Activated T-cell treated with anti-CD3 and anti-CD28 coated beads, Interleukin-2, amount 50 U/mL, for 4 hours (primary cell): ENCODE results near the gene ADCY2. TPM values are rescaled to one million over a fixed set of nuclear protein-coding genes. Genes with fewer than 3 reads are reported as not detected.
A peak's percentile ranks its signal among the peaks of the same experiment; 100 is the strongest.

ENCODE experiments used
- ATAC-seq, 2 donors: fragments of 200-7000 bp; cut with Tn5 transposase; one replicate each; pipeline ENCODE4 v1.10.0; 2021
- DNase-seq: peaks from one replicate; pipeline ENCODE4 v3.0.0-alpha.2; 2020
- H3K27me3 Mint-ChIP-seq: one replicate; pipeline ENCODE4 v1.8.0; 2021; ENCODE audit warnings: low read depth, mixed read lengths
- H3K36me3 Mint-ChIP-seq: one replicate; pipeline ENCODE4 v1.8.0; 2022; ENCODE audit warnings: mixed read lengths; ENCODE audit not compliant: insufficient read depth
- H3K4me1 Mint-ChIP-seq: one replicate; pipeline ENCODE4 v1.8.0; 2021; ENCODE audit warnings: low read depth, mixed read lengths
- H3K4me3 Mint-ChIP-seq: one replicate; pipeline ENCODE4 v1.8.0; 2021; ENCODE audit warnings: mild to moderate bottlenecking, moderate library complexity, mixed read lengths
- H3K9me3 Mint-ChIP-seq: one replicate; pipeline ENCODE4 v1.8.0; 2021; ENCODE audit warnings: mixed read lengths
- total RNA-seq, 3 donors: library from RNA; stranded (reverse); gene quantifications; one replicate each; pipeline ENCODE4 v1.2.1, GENCODE V29; 2021

ADCY2 gene
- total RNA-seq, 3 donors from 2014 or later = 0.08 to 0.26 (median 0.11) TPM

GRCh38 chr5:7874639-7875038 lies 478.7 kb downstream of the ADCY2 start:
- no peak overlapping the region for H3K4me3 Mint-ChIP-seq
- DNase-seq = no peak
- ATAC-seq = no peak
- no peaks in the 10 kb centered on the region for H3K27me3 Mint-ChIP-seq
- H3K4me1 Mint-ChIP-seq = peaks cover 82% of the 10 kb centered on the region
- no peaks in the 10 kb centered on the region for H3K9me3 Mint-ChIP-seq
- H3K36me3 Mint-ChIP-seq = peaks cover 58% of the 10 kb centered on the region

DNA sequence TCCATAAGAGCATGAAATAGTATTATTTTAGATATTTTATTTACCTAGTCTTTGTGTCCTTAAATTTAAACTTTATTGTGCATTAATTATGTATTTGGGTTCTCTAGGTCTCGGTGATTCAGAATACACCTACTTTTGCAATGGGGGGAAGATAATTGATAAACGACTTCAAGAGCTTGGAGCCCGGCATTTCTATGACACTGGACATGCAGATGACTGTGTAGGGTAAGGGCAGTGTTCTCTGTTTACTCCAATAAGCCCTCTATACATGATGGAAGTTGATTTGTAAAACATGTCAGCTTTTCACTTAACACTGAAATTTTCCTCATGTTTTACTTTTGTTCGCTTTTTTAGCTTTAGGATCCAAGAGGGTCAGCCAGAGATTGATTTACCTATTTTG lies 479.2 kb downstream of the ADCY2 start:
- Mint-ChIP-seq H3K4me1 (peaks cover 78% of the 10 kb centered on the region), H3K27me3 (no peaks in the 10 kb centered on the region), H3K36me3 (peaks cover 58% of the 10 kb centered on the region), H3K4me3 (no peak overlapping the region), H3K9me3 (no peaks in the 10 kb centered on the region)
- no peak for ATAC-seq
- no peak for DNase-seq

GRCh38 chr5:7876867-7877266 lies 480.9 kb downstream of the ADCY2 start:
- H3K36me3 Mint-ChIP-seq = peaks cover 65% of the 10 kb centered on the region
- H3K4me3 Mint-ChIP-seq = no peak overlapping the region
- H3K4me1 Mint-ChIP-seq = peaks cover 74% of the 10 kb centered on the region
- H3K9me3 Mint-ChIP-seq = no peaks in the 10 kb centered on the region
- no peaks in the 10 kb centered on the region for H3K27me3 Mint-ChIP-seq
- DNase-seq (no peak), ATAC-seq (peak; percentile 57 to 63)

DNA sequence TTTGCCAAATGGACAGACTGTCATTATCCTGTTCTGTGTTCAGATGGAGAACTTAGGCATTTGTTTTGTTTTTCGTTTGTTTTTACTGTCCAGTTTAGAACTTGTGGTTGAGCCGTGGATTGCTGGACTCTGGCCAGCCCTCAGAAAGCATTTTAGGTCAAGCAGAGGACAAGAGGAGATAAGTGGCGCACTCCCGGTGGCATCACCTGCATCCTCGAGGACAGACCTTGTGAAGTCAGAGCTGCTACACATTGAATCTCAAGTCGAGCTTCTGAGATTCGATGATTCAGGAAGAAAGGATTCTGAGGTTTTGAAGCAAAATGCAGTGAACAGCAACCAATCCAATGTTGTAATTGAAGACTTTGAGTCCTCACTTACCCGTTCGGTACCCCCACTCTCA lies 481.9 kb downstream of the ADCY2 start:
- ATAC-seq = no peak
- Mint-ChIP-seq H3K27me3 (no peaks in the 10 kb centered on the region), H3K36me3 (peaks cover 66% of the 10 kb centered on the region), H3K4me1 (peaks cover 67% of the 10 kb centered on the region), H3K9me3 (no peaks in the 10 kb centered on the region), H3K4me3 (no peak overlapping the region)
- no peak for DNase-seq

- H3K4me3 Mint-ChIP-seq = no peak overlapping the region
- H3K36me3 Mint-ChIP-seq = peaks cover 69% of the 10 kb centered on the region
These were observed 482.5 kb downstream of the ADCY2 start for GRCh38 chr5:7878381-7878873.

More at GRCh38 chr5:7878381-7878873, 482.5 kb downstream of the ADCY2 start:
- ATAC-seq = peak; percentile 73 to 80
- no peaks in the 10 kb centered on the region for H3K9me3 Mint-ChIP-seq
- no peaks in the 10 kb centered on the region for H3K27me3 Mint-ChIP-seq
- DNase-seq = no peak
- H3K4me1 Mint-ChIP-seq = peaks cover 62% of the 10 kb centered on the region
